Middle frontal gyrus (tissue), 1 donor: ENCODE data around the gene ZFP2.
"Not testable (repeated sequence)": the region's sequence is repeated elsewhere in the genome, so short reads cannot be mapped to it uniquely, and the experiment has no call there.

ENCODE experiments used
- DNase-seq: peaks from one replicate; pipeline ENCODE4 v3.0.0-alpha.2; 2015; ENCODE audit warnings: low spot score; ENCODE audit errors: extremely low spot score

Gene ZFP2

GRCh38 chr5:178895615-178896571 lies at the start of gene ZFP2:
Gene ZFP2 (plus strand): TSS chr5:178895913. CDS start chr5:178931314, 35,401 bp downstream.
- DNase-seq: peak; percentile 51

GRCh38 chr5:178849316-178849715 lies 46.4 kb upstream of the ZFP2 start:
- DNase-seq: no peak

GRCh38 chr5:178851951-178852350 lies 43.8 kb upstream of the ZFP2 start:
- DNase-seq: no peak

- no peak for DNase-seq
Measured at GRCh38 chr5:178854284-178854683, 41.4 kb upstream of the ZFP2 start.

GRCh38 chr5:178859625-178860521 lies 35.8 kb upstream of the ZFP2 start, which contains the start of gene ZNF354B:
Gene ZNF354B (plus strand): TSS chr5:178859953. CDS start chr5:178861048, 1,095 bp downstream.
- peak; percentile 90 for DNase-seq

GRCh38 chr5:178860615-178861014 lies 35.1 kb upstream of the ZFP2 start:
- DNase-seq: not testable (repeated sequence)

GRCh38 chr5:178861627-178862026 lies 34.1 kb upstream of the ZFP2 start:
- no peak for DNase-seq

- DNase-seq: no peak
Measured at GRCh38 chr5:178866946-178867345, 28.8 kb upstream of the ZFP2 start.

GRCh38 chr5:178869577-178869976 lies 26.1 kb upstream of the ZFP2 start:
- no peak for DNase-seq

GRCh38 chr5:178870411-178870810 lies 25.3 kb upstream of the ZFP2 start:
- DNase-seq: no peak

- no peak for DNase-seq
Measured at GRCh38 chr5:178872302-178872701, 23.4 kb upstream of the ZFP2 start.

- not testable (repeated sequence) for DNase-seq
Measured at GRCh38 chr5:178883115-178883694, 12.5 kb upstream of the ZFP2 start.

GRCh38 chr5:178883815-178884430 lies 11.8 kb upstream of the ZFP2 start:
- DNase-seq: no peak

- no peak for DNase-seq
Measured at GRCh38 chr5:178899289-178899688, 3.6 kb downstream of the ZFP2 start.

GRCh38 chr5:178902849-178903248 lies 7.1 kb downstream of the ZFP2 start:
- DNase-seq: no peak

GRCh38 chr5:178931846-178932760 lies 36.4 kb downstream of the ZFP2 start:
- DNase-seq: no peak

- peak; percentile 88 for DNase-seq
Measured at GRCh38 chr5:178940569-178941360, 45.1 kb downstream of the ZFP2 start, which contains the start of gene ZNF454. Gene ZNF454 (plus strand): TSS chr5:178941198. CDS start chr5:178942792, 1,594 bp downstream.

GRCh38 chr5:178941361-178941760 lies 45.6 kb downstream of the ZFP2 start:
- DNase-seq: no peak

GRCh38 chr5:178965465-178966055 lies 69.8 kb downstream of the ZFP2 start:
- no peak for DNase-seq
